Measurements from ENCODE around the gene ZNF521. TPM values are rescaled to one million over a fixed set of nuclear protein-coding genes. Genes with fewer than 3 reads are reported as not detected.

The ZNF521 gene
- total and polyA plus RNA-seq, 10 of the 15 experiments (the other 5 are each of a cell fraction or from before 2014, with no cell fraction given) = 0.02 to 0.05 (median 0.04) TPM; not detected in 6

DNA sequence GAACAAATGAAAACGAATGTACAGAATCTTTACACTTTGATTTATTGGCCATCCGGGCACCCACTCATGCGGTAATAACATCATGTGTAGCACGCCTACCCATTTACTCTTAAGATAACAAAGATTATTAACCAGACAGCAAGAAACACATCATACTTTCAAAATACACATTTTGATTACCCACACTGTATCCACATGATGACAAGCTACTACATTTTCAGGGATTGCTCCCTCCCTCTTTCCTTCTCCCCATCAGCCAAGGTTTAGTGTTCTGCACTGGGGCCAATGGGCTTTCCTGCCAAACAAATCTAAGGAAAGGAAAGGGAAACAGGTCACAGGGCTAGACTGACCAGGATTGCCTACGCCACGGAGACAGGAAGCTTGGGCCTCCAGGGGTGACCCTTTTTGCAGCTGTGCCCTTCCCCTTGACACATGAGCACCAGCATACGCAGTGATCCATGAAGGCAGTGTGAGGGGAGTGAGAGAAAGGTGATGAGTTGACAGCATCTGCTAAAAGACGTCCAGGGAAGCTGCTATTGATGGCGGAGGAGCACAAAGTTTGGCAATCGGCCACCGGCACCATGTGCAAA is 76.5 kb downstream of the ZNF521 start:
- WGBS (ENCODE audit: insufficient coverage, insufficient replicate concordance, low lambda C conversion rate, missing lambda C conversion rate) = 48% methylated on average over 11 of the region's 11 CpGs
- CTCF ChIA-PET = no interaction called here
- FAIRE-seq = no peak
- TF ChIP-seq NFIC (IDR thresholded peaks at IDR 0.05; ENCODE audit: low read depth, low read length) (no peak), TARDBP (IDR thresholded peaks at IDR 0.05; ENCODE audit: borderline replicate concordance) (no peak), MEF2A (IDR thresholded peaks at IDR 0.05; ENCODE audit: insufficient read depth, low read depth, low read length) (no peak), MTA2 (IDR thresholded peaks at IDR 0.05; ENCODE audit: low read depth) (no peak), MEF2B (IDR thresholded peaks at IDR 0.05; ENCODE audit: partially characterized antibody, poor library complexity, severe bottlenecking) (no peak), USF1 (IDR thresholded peaks at IDR 0.05; ENCODE audit: borderline replicate concordance, extremely low read length, insufficient read depth, low read depth, low read length) (no peak), NBN (IDR thresholded peaks at IDR 0.05) (no peak), ZBED1 (IDR thresholded peaks at IDR 0.05; ENCODE audit: borderline replicate concordance) (no peak), NFYA (IDR thresholded peaks at IDR 0.05; ENCODE audit: borderline replicate concordance, low read depth, low read length) (no peak)
- TF ChIP-seq, protein P1, sequence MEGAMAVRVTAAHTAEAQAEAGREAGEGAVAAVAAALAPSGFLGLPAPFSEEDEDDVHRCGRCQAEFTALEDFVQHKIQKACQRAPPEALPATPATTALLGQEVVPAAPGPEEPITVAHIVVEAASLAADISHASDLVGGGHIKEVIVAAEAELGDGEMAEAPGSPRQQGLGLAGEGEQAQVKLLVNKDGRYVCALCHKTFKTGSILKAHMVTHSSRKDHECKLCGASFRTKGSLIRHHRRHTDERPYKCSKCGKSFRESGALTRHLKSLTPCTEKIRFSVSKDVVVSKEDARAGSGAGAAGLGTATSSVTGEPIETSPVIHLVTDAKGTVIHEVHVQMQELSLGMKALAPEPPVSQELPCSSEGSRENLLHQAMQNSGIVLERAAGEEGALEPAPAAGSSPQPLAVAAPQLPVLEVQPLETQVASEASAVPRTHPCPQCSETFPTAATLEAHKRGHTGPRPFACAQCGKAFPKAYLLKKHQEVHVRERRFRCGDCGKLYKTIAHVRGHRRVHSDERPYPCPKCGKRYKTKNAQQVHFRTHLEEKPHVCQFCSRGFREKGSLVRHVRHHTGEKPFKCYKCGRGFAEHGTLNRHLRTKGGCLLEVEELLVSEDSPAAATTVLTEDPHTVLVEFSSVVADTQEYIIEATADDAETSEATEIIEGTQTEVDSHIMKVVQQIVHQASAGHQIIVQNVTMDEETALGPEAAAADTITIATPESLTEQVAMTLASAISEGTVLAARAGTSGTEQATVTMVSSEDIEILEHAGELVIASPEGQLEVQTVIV (IDR thresholded peaks at IDR 0.05; ENCODE audit: borderline replicate concordance, partially characterized antibody) = no peak
- TF ChIP-seq, protein P2, sequence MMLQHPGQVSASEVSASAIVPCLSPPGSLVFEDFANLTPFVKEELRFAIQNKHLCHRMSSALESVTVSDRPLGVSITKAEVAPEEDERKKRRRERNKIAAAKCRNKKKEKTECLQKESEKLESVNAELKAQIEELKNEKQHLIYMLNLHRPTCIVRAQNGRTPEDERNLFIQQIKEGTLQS (IDR thresholded peaks at IDR 0.05; ENCODE audit: borderline replicate concordance, extremely low read depth, low read depth, low read length) = no peak
- TF ChIP-seq, protein P3, sequence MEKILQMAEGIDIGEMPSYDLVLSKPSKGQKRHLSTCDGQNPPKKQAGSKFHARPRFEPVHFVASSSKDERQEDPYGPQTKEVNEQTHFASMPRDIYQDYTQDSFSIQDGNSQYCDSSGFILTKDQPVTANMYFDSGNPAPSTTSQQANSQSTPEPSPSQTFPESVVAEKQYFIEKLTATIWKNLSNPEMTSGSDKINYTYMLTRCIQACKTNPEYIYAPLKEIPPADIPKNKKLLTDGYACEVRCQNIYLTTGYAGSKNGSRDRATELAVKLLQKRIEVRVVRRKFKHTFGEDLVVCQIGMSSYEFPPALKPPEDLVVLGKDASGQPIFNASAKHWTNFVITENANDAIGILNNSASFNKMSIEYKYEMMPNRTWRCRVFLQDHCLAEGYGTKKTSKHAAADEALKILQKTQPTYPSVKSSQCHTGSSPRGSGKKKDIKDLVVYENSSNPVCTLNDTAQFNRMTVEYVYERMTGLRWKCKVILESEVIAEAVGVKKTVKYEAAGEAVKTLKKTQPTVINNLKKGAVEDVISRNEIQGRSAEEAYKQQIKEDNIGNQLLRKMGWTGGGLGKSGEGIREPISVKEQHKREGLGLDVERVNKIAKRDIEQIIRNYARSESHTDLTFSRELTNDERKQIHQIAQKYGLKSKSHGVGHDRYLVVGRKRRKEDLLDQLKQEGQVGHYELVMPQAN (conservative IDR thresholded peaks at IDR 0.05) = no peak
- TF ChIP-seq, protein P4, sequence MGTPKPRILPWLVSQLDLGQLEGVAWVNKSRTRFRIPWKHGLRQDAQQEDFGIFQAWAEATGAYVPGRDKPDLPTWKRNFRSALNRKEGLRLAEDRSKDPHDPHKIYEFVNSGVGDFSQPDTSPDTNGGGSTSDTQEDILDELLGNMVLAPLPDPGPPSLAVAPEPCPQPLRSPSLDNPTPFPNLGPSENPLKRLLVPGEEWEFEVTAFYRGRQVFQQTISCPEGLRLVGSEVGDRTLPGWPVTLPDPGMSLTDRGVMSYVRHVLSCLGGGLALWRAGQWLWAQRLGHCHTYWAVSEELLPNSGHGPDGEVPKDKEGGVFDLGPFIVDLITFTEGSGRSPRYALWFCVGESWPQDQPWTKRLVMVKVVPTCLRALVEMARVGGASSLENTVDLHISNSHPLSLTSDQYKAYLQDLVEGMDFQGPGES (IDR thresholded peaks at IDR 0.05) = no peak

More for the DNA sequence above, 76.5 kb downstream of the ZNF521 start:
- intact Hi-C loops (cut with micrococcal nuclease; ENCODE audit: unreplicated experiment) = no loop called here
- no peak overlapping the region for H2AFZ ChIP-seq (ENCODE audit: control insufficient read depth, low read depth, low read length)
- no peaks in the 10 kb centered on the region for H3K27me3 ChIP-seq (replicated peaks in 1 of 2; ENCODE audit: control insufficient read depth in 2 of 2, insufficient read depth in 2 of 2, low read length in 1 of 2)
- ATAC-seq (no peak), DNase-seq (ENCODE audit: low read depth, low spot score) (no peak)
- H3K9ac ChIP-seq (ENCODE audit: control insufficient read depth, insufficient read depth, low read length) = no peak overlapping the region
- H3K9me3 ChIP-seq (replicated peaks; ENCODE audit: control insufficient read depth, insufficient read depth, low read length) = no peaks in the 10 kb centered on the region
- H3K4me3 ChIP-seq = no peak overlapping the region
- ChIA-PET RAD21 (ENCODE audit: unreplicated experiment) (no interaction called here), SMC1A (ENCODE audit: uncharacterized antibody, unreplicated experiment) (no interaction called here), POLR2A (no interaction called here)
- no peak overlapping the region for H3K27ac ChIP-seq (ENCODE audit: control insufficient read depth, insufficient read depth)
- in situ Hi-C loops (cut with MboI) = no loop called here
- H3K4me2 ChIP-seq (ENCODE audit: control insufficient read depth, insufficient read depth) = no peak overlapping the region
- H3K36me3 ChIP-seq (ENCODE audit: control insufficient read depth in 2 of 2, insufficient read depth in 2 of 2, low read length in 1 of 2) = no peaks in the 10 kb centered on the region
- no peaks in the 10 kb centered on the region for H4K20me1 ChIP-seq (ENCODE audit: control insufficient read depth, insufficient read depth)
- H3K4me1 ChIP-seq (ENCODE audit: control insufficient read depth, insufficient read depth, low read length) = no peaks in the 10 kb centered on the region
- no peaks in the 10 kb centered on the region for H3K79me2 ChIP-seq (ENCODE audit: control insufficient read depth, insufficient read depth, low read length)
- no TSS peak for BruUV-seq (replicated peaks)
